HepG2 (cell line): ENCODE data around the gene TSSK6.

Experiments
- ELF4 ChIP-seq: sonication (generic); formaldehyde crosslinking; IDR thresholded peaks from 2 replicates; pipeline ENCODE4 v1.5.0; 2020; ENCODE audit warnings: missing genetic modification reagents, mild to moderate bottlenecking, moderate library complexity, borderline replicate concordance
- EZH2 ChIP-seq: conservative IDR thresholded peaks from 2 replicates; pipeline ENCODE4 v1.6.1; 2012; ENCODE audit warnings: mild to moderate bottlenecking, low read depth, low read length, moderate library complexity
- USF2 ChIP-seq, 2 experiments: sonication (generic) in 1 of 2; formaldehyde crosslinking in 1 of 2; IDR thresholded peaks; 2 replicates each; pipeline versions ENCODE4 v1.5.1 to v1.6.1; 2011 to 2020; ENCODE audit warnings: borderline replicate concordance in 1 of 2, low read depth in 1 of 2, low read length in 1 of 2, mild to moderate bottlenecking in 1 of 2, missing genetic modification reagents in 1 of 2, moderate library complexity in 1 of 2

DNA sequence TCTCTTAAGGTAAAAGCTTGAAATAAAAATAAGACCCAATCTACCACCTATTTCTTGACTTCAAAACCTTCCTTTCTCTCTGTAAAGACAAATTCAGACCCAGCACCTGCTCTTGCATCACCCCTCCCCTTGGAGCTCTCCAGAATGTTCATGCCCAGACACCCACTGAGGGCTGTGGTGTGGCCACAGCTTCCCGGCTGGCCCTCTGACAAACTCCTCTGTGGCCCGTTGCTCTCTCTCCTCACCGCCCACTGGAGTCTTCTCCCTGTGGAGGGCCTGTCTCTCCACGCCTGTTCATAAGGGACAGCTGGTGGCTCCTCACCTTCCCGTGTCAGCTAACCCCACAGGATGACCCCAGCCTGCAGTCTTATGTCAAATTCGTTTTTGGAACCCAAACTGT, 49.1 kb downstream of the TSSK6 start:
- TF ChIP-seq ELF4 (CRISPR knock-in tag) (no peak), USF2 (IDR thresholded peaks at IDR 0.05; ENCODE audit: low read depth, low read length) (no peak), USF2 (CRISPR knock-in tag; IDR thresholded peaks at IDR 0.05; ENCODE audit: borderline replicate concordance) (no peak), EZH2 (no peak)
